WI38 (cell line): ENCODE data around the gene UBL4A.
"Not testable (repeated sequence)": the region's sequence is repeated elsewhere in the genome, so short reads cannot be mapped to it uniquely, and the experiment has no call there.

Experiments used
- H3K4me3 ChIP-seq: 2 replicates; pipeline ENCODE4 v1.5.1; 2011; ENCODE audit warnings: low read depth, mild to moderate bottlenecking, control low read depth, low read length
- TF ChIP-seq, protein P1 (sequence below): IDR thresholded peaks from 2 replicates; pipeline ENCODE4 v1.5.1; 2012; ENCODE audit warnings: low read depth, mild to moderate bottlenecking, control low read depth, low read length

The UBL4A gene

GRCh38 chrX:154507673-154508383 is 21.4 kb upstream of the UBL4A start:
- no peak overlapping the region for H3K4me3 ChIP-seq
- TF ChIP-seq, protein P1, sequence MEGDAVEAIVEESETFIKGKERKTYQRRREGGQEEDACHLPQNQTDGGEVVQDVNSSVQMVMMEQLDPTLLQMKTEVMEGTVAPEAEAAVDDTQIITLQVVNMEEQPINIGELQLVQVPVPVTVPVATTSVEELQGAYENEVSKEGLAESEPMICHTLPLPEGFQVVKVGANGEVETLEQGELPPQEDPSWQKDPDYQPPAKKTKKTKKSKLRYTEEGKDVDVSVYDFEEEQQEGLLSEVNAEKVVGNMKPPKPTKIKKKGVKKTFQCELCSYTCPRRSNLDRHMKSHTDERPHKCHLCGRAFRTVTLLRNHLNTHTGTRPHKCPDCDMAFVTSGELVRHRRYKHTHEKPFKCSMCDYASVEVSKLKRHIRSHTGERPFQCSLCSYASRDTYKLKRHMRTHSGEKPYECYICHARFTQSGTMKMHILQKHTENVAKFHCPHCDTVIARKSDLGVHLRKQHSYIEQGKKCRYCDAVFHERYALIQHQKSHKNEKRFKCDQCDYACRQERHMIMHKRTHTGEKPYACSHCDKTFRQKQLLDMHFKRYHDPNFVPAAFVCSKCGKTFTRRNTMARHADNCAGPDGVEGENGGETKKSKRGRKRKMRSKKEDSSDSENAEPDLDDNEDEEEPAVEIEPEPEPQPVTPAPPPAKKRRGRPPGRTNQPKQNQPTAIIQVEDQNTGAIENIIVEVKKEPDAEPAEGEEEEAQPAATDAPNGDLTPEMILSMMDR: no peak

GRCh38 chrX:154506483-154507332 is 20.3 kb upstream of the UBL4A start:
- TF ChIP-seq, protein P1: no peak
- H3K4me3 ChIP-seq: no peak overlapping the region

- TF ChIP-seq, protein P1: no peak
- no peak overlapping the region for H3K4me3 ChIP-seq
Measured at GRCh38 chrX:154505734-154506133, 19.3 kb upstream of the UBL4A start.

DNA sequence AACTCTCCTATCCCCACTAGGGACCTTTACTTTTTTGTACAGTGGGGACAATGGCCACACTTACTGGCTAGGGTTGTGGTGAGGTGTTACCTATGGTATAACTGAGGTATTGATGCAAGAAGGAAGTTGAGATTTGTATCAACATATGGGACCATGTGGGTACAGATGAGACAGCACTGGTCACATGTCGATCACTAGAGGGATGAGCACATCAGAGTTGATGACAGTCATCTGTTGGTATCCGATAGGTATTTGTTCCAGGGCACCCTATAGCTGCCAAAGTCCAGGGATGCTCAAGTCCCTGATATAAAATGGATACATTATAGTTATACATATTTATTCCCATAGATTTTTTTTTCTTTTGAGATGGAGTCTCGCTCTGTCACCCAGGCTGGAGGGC is 16.6 kb upstream of the UBL4A start:
- no peak overlapping the region for H3K4me3 ChIP-seq
- TF ChIP-seq, protein P1: no peak

DNA sequence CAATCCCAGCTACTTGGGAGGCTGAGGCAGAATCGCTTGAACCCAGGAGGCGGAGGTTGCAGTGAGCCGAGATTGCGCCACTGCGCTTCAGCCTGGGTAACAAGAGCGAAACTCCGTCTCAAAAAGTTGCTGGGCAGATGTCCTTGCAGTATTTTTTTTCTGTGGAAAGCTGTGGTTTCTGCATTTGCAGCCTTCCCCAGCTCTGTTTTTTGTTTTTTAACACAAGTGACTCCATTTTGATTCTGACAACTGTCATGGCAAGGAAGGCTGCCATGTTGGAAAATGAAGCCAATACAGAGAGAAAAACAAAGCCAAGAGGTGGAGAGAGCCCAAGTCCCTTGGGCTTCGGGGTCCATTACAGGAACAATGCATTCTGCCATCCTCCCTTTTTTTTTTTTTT is 15.7 kb upstream of the UBL4A start:
- TF ChIP-seq, protein P1: no peak
- H3K4me3 ChIP-seq: no peak overlapping the region

DNA sequence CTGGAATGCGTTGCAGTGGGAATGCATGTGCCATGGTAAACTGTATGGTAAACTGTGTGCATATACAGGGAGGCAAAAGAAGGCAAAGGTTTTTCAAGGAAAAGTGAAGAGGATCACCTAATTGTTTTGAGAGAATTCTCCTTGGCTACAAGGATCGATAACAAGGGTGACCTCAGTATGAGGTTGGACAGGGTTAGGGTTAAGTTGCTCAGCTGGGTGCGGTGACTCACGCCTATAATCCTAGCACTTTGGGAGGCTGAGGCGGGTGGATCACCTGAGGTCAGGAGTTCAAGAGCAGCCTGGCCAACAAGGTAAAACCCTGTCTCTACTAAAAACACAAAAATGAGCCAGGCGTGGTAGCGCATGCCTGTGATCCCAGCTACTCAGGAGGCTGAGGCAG is 15.0 kb upstream of the UBL4A start:
- not testable (repeated sequence) for H3K4me3 ChIP-seq

DNA sequence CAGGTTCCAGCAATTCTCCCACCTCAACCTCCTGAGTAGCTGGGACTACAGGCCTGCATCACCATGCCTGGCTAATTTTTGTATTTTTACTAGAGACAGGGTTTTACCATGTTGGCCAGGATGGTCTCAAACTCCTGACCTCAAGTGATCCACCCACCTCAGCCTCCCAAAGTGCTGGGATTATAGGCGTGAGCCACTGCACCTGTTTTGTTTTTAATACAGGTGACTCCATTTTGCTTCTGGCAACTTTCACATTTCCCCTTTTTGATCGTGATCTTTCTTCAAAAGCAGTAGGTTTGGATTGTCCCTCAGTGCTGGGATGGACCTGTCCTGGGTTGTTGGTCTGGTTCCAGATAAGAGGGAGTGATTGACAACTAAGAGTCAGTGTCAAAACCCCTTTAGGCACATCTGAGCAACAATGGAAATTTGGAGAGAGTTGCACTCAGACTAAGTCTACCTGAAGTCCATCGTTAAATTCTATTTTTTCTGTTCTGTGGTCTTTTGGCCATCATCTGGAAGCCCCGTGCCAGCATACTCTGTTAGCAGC is 10.2 kb upstream of the UBL4A start:
- H3K4me3 ChIP-seq: not testable (repeated sequence)

DNA sequence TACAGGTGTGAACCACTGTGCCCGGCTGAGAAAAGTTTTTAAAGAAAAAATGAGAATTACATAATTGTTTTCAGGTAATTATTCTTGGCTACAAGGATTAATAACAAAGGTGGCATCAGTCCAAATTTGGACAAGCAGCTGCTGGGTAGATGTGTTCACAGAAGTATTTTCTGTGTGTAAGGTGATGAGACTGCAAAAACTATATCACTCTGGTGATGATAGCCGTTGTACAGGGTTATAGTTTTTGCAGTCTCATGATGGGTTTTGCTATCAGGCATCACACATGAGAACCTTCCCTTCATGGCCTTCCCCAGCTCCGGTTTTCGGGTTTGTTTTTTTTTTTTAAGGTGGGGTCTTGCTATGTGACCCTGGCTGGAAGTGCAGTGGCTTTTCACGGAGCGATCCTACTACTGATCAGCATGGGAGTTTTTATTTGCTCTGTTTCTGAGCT is 9.1 kb upstream of the UBL4A start:
- H3K4me3 ChIP-seq: no peak overlapping the region
- TF ChIP-seq, protein P1: no peak
